GM18861 (cell line): ENCODE data around the gene SRPX2.

Experiments
- ATAC-seq: cut with Tn5 transposase; IDR thresholded peaks from one replicate; pipeline ENCODE4 v1.9.1; 2021; ENCODE audit not compliant: unreplicated experiment

Gene SRPX2, protein sequence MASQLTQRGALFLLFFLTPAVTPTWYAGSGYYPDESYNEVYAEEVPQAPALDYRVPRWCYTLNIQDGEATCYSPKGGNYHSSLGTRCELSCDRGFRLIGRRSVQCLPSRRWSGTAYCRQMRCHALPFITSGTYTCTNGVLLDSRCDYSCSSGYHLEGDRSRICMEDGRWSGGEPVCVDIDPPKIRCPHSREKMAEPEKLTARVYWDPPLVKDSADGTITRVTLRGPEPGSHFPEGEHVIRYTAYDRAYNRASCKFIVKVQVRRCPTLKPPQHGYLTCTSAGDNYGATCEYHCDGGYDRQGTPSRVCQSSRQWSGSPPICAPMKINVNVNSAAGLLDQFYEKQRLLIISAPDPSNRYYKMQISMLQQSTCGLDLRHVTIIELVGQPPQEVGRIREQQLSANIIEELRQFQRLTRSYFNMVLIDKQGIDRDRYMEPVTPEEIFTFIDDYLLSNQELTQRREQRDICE

DNA sequence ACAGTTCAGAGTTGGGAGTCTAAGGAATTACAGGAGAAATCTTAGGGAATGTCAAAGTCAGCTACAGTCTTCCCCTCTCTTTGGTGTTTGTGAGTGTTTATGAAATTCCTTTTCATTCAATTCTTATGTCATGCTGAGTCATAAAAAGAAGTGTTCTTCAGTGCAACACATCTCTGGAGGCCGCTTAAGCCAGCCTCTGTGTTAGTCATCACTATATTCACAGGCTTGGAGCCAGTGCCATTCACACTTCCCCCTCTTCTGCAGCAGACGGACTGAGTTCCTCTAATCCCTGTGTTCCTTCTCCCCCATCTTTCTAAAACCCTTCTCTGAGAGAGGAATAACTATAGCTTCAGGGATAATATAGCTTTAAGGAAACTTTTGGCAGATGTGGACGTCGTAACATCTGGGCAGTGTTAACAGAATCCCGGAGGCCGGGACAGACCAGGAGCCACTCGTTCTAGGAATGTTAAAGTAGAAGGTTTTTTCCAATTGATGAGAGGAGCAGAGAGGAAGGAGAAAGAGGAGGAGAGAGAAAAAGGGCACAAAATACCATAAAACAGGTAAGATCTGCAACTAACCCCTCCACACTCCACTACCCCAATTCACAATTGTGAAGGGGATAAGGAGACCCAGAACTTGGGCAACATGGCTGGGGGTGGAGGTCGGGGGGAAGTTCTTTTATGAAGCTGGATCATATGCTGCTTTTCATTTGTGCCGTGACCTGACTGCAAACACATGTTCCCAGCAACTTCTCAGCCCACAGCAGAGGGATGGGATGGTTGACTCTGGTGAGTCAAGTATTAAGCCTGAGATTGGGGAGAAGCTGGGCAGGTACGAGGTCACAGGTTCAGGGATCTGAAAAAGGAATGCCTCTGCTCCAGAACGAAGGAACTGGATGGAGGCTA, at the start of gene SRPX2:
SRPX2 (plus strand) TSS at position 244 of the 905 bp plus-strand sequence. CDS start 2,124 bp downstream, outside the sequence.
- no peak for ATAC-seq

DNA sequence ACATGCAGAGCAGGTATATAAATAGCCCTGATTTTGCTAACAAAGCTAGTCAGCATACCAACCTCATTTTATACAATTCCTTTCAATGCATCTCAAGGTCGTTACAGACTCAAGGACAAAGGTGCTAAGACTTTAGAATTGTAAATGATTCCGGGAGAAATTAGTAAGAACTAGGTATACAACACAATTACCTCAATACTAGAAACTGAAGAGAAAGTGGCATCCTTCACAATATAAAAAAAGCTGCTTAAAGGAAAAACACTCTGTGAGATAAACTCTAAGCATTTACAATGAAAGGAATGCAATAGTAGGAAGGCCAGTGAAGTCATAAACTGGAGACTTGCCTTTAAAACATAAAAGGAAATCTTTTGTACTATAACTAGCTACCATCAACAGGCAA, 47.4 kb upstream of the SRPX2 start:
- ATAC-seq = no peak

DNA sequence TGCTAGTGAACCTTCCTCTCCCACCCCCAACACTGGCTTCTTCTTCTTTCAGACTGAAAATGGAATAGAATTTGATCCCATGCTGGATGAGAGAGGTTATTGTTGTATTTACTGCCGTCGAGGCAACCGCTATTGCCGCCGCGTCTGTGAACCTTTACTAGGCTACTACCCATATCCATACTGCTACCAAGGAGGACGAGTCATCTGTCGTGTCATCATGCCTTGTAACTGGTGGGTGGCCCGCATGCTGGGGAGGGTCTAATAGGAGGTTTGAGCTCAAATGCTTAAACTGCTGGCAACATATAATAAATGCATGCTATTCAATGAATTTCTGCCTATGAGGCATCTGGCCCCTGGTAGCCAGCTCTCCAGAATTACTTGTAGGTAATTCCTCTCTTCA, 44.5 kb upstream of the SRPX2 start:
- no peak for ATAC-seq

DNA sequence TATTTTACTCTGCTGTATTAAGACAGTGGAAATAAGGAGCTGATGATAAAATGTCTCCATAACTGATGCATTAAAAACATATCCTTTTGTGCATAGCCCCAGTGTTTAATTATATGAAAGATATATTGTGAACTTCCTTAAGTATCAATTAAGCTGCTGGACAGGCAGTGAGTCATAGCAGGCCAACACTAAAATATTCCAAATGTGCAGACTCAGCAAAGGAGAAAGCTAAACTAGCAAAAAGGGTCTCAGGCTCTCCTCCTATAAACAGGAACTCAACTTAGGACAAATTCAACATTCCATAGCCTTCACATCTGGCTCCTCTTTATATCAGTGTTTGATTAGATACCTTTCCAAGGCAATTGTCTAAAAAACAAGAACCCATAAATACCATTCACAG, 43.7 kb upstream of the SRPX2 start:
- no peak for ATAC-seq

DNA sequence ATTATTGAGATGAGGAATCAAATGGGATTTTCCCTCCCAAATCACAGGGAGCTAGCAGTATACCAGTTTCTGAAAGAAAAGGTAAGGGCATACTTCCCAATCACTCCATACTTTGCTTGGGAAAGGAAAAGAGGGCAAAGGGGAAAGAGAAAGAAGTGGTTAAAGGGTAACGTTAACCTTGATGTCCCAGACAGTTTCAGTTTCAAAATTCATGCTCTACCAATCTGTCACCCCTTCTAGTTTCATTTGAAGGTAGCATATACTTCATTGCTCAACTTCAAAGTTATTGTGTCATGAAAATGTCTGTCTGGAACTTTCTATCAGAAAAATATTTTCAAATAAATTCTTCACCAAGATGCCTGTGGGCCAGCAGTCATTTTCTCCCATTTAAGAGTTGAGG, 43.2 kb upstream of the SRPX2 start:
- no peak for ATAC-seq

DNA sequence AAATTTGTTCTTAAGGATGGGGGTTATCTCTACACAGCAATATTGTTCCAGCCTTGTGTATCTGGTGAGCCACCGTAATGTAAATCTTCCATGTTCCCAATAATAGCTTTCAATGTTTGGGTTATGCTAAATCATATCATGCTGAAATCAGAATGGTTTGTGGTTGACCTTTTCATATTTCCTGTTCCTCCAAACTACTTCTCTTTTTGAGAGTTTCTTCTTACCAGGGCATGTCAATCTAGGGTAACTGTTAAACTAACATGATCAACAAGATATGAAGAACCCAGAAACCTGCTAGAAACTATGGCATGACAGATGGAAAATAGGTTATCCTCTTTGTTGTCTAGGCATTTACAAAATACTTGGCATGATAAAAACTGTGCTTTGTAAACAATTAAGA, 37.2 kb upstream of the SRPX2 start:
- ATAC-seq = no peak

DNA sequence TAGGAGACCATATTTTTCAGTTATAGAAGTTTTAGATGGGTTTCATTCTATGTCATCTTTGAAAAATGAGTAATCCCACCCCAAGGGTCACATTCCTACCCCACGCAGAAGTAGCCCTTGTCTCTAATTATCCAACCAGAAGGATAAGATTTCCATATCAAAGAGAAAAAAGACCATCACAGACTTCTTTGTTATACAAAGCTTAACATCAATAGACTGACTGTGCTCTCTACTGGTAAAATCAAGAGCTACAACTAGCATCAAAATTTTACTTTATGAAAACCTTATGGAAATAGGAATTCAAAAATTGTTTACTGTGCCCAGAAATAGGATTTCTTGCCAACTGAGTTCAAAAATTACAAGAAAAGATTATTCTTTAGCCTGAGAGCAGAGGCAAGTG, 34.4 kb upstream of the SRPX2 start:
- ATAC-seq = no peak

DNA sequence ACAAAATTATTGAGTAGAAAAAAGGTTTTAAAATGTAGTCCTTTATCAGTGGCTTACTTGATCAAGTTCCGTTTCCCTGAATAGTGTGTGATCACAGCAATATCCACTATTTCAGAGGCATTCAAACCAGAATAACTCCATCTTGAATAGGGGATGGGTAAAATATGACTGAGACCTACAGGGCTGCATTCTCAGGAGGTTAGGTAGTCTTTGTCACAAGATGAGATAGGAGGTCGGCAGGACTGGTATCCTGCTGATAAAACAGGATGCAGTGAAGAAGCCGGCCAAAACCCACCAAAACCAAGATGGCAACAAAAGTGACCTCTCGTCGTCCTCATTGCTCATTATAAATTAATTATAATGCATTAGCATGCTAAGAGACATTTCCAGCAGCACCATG, 32.0 kb upstream of the SRPX2 start:
- ATAC-seq = no peak

DNA sequence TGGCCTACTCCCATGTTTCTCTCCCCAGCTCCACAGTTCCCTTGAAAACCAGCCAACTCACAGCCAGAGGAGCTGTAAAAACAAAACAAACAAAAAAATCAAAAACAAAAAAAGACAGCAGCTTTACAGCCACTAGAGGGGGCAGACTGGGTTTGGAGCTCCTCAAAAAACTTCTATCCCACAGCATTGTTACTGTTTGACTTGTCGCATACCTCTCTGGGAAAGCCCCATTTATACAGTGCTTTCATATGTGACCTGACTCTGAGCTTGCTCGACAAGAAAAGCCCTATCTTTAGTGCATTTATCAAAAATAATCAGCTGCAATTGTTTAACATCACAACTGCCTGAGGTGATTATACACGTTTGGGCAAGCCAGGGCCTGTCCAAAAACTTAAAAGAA, 29.0 kb upstream of the SRPX2 start:
- peak; percentile 100 for ATAC-seq

DNA sequence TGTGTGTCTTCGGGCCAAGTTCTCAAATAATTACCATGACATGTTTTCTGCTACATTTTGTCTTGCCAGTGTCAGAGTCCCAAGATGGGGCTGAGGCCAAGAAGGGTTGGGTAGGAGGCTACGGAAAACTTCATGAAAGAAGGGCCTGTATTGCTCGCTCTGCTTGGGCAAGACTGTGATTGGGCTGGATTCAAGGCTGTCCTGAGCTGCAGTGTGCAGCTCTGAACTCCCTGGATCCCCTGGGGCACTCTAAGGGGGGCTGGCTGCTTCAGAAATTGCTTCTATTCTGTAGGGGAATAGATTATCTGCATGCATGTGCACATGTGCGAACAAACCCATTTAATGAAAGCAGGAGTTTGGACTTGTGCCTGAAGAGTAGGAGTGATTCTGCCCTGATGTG, 21.0 kb upstream of the SRPX2 start:
- ATAC-seq = no peak

DNA sequence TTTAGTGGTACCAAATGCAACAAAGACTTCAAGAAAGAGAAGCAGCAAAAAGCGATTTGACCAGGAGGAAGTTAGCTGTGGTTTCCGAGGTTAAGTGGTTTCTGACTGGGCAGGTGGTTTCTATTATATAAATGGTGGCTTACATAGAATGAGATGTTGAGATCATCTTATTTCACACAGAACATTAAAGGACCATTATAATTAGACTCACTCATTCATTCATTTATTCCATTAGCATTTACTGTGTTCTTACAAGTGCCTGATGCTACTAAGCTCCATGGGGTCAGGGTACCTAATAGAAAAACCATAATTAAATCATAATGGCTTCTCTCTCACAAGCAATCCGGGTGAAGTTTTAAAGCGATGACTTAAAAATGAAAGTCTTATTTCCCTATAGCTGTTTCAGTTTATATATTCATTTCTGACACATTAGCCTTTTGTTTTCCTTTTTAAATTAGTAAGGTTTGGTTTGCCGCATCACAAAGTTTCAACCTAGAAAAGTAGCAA, 18.0 kb upstream of the SRPX2 start:
- peak; percentile 86 for ATAC-seq

DNA sequence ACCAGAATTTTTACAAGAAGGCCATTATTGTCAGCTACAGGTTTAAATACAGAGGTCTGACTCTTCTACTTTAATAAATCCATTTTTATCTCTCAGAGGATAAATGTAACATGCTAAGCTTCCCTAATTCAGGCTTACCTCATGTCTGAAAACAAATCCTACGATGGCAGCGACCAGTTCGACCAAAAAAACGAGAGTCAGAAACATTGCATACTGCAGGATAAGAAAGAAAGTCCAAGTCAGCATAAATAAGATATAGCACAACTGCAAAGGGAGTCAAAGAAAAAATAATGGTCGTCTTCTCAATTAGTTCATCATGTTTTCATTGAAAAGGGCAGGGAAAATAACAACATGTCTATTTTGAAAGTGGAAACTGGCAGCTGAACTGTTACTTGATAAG, 9.0 kb upstream of the SRPX2 start:
- no peak for ATAC-seq

DNA sequence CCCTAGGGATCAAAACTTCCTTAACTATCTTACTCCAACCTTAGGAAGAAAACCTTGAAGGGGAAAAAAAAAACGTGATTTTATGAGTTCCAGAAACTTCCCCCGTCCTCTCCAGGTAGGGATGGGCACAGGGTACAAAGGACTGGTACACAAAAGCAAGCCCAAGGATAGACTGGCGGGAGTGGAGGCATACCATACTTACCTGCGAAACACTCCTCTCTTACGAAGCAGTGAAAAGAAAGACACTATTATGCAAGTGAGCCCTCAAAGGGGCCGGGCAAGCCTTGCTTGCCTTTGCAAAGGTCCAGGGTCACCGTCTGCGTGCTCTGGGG, 8.0 kb upstream of the SRPX2 start:
- ATAC-seq = no peak

DNA sequence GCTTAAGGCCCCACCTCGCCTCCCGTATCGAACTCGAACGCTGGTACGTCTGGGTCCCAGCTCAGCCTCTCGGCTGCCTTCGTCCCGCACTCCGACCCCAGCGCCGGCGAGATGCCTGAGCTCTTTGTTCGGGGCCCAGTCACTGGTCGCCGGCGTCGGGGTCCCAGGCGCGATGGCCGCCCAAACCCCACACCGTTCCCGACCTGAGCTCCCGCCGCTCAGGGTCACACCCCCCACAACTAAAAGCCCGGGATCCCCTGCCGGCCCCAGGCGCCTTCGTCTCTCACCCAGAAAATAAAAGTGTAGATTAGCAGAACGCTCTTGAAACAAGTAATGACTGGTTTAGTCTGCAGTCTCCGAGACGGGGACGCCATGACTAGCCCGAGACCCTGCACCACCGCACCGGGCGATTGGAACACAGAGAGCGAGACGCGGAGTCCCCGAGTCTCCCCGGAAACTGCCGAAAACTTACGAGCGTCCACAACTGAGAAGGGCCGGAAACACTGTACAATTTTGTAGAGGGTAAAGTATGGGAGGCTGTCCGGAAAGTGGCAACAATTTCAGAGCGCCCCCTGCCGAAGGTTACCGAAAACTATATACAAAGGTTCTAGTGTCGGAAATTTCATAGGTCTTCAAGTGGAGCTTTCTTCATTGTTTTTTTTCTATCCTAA, 7.5 kb upstream of the SRPX2 start, which contains the start of gene TSPAN6:
TSPAN6 (minus strand) TSS at position 486 of the 671 bp plus-strand sequence; CDS start at position 374, 112 bp downstream.
- peak; percentile 74 for ATAC-seq

DNA sequence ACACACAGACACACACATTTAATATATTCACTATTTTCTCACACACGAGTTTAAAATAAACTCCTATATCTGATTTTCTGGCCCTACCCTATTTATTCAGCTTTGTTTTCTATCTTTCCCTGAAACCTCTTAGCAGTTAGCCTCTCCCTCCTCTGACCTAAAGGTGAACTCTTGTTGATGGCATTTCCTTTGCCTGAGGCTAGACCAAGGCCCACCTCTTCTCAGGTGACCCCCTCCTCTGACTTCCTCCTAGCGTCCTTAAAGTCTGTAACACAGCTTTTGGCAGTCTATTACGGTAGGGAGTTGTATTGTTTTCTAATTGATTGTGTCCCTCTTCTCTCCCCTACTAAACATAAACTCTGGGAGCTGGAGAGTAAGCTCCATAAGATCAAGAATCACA, 1.7 kb upstream of the SRPX2 start:
- ATAC-seq = no peak

DNA sequence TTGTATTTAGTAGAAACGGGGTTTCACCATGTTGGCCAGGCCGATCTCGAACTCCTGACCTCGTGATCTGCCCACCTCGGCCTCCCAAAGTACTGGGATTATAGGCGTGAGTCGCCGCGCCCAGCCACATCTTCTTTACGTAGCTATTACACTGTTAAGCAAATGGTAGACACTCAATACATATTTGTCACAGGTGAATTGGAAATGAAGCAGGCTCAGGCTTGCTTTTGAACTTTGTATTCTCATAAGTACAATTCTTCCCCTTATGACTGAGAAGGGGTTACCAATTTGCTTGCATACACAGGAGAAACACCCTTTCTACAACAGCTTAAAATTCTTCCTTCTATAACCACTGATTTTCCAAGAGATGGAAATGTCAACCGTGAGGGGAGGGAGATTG, 787 bp upstream of the SRPX2 start:
- no peak for ATAC-seq

DNA sequence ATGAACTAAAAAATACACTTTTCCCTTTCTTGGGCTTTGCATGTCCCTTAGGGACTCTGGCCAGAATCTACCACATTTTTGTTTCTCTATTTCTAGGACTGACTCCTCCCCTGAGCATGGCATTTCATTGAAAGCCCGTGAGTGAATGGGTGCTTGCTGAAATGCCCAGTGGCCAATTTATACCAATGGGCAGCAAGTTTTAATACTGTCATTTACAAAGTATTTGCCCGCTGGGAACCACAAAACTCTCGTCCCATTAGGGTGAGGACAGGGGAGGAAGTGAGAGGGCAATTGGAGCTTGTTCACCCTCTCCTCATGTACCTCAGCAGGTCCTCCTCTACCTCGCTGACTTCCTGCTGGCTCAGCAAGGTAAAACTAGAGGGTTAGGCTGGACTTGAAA, 1.1 kb downstream of the SRPX2 start:
- no peak for ATAC-seq

DNA sequence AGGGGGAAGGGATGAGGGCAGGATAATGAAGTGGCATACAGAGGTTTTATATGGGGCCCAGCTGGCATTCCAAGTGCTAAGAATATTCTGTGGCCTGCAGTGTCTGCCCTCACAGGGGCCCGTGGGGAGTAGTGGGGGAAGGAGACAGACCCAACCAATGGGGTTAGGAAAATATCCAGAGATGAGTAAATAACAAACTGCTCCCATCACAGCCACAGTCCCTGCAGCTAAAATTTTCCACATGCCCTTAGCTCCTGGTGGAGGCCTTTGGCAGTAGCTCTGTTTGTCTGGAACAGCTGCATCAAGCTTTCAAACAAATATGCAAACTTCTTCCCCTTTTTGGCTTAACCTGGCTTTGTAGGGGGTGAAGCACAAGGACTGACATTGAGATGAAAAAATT, 3.1 kb downstream of the SRPX2 start:
- no peak for ATAC-seq

DNA sequence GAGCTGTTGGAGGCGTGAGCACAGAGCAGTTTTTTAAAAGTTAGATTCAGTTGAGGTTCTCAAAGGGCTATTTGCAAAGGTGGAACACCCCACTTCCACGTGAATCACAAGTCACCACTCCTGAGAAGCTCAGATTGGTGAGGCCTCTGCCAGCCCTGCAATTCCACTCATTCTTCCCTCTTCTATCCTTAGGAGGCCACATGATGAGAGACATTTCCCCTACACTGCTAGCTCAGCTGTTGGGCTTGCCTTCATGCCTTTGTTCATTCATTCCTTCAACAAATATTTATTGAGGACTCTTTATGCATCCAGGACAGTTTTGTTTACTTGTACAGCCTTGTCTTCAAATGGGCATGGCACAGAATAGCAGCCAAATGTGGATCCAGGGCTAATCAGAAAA, 3.7 kb downstream of the SRPX2 start:
- ATAC-seq = no peak

DNA sequence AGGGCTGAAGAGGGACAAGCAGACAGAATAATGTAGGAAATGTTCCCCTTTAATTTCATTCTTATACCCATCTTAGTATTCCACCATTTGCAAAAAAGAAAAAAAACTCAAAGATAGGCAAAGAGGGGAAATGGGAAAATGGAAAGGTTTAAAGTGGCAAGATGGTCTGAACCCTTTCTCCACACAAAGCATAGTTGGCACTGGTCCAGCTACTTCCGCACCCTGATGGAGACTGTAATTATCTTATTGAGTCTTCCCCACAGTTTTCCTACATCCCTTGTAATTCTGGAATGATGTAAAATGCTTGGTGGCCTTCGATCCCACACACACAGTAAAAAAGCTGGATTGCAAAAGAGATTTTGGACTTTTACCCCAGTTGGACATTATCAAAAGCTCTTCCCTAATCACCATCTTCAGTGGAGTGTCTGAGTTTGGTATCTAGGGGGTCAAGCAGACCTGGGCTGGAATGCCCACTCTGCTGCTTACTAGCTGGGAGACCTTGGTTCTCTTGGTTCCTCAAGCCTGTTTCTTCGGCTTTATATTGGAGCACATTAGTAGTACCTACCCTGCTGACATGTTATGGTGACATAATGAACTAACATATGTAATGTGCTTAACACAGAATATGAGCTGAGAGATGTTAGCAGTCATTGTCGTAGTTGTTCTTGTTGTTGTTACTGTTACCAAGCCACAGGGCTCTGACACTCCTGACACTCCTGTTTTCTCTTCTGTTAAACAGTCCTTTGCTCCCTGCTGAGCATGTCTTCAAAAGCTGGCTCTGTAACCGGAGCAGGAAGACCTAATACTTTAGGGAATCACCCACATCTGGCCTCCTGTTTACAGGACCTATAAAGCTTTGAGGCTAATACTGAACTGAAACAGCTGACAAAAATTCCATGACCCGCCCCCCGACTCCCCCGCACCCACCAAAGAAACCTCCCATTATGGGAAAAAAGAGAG, 4.7 kb downstream of the SRPX2 start:
- ATAC-seq = no peak
